ENCODE results near the gene MATN3. TPM values are rescaled to one million over a fixed set of nuclear protein-coding genes. Genes with fewer than 3 reads are reported as not detected.

The MATN3 gene
- total and polyA plus RNA-seq, 2 of the 13 experiments (the other 11 are each of a cell fraction or from before 2014, with no cell fraction given): 36.1 to 208 TPM

- TF ChIP-seq TSC22D2 (CRISPR knock-in tag; IDR thresholded peaks at IDR 0.05; ENCODE audit: borderline replicate concordance) (no peak), MED1 (CRISPR knock-in tag; IDR thresholded peaks at IDR 0.05) (no peak; the same call in 1 of the 2 replicates), AHR (CRISPR knock-in tag; IDR thresholded peaks at IDR 0.05) (no peak), ZSCAN22 (CRISPR knock-in tag; IDR thresholded peaks at IDR 0.05) (no peak), PPARG (CRISPR knock-in tag; conservative IDR thresholded peaks at IDR 0.05) (0 out of 2 replicates have a peak, but pooled peaks have one; percentile 28), CEBPB (IDR thresholded peaks at IDR 0.05; ENCODE audit: borderline replicate concordance, low read depth, low read length) (peak; percentile 32; the same call in 1 of the 2 replicates), NFYC (CRISPR knock-in tag; IDR thresholded peaks at IDR 0.05) (no peak; the same call in 1 of the 2 replicates), KDM5B (CRISPR knock-in tag; IDR thresholded peaks at IDR 0.05; ENCODE audit: borderline replicate concordance) (no peak), MTF2 (CRISPR knock-in tag; IDR thresholded peaks at IDR 0.05; ENCODE audit: borderline replicate concordance) (no peak), HNF4A (CRISPR knock-in tag; IDR thresholded peaks at IDR 0.05) (peak; percentile 75; the same call in 1 of the 2 replicates), ZSCAN25 (CRISPR knock-in tag; IDR thresholded peaks at IDR 0.05) (no peak), SKIL (CRISPR knock-in tag; IDR thresholded peaks at IDR 0.05; ENCODE audit: borderline replicate concordance) (no peak), ZSCAN31 (CRISPR knock-in tag; IDR thresholded peaks at IDR 0.05; ENCODE audit: low read depth) (0 out of 2 replicates have a peak, but pooled peaks have one; percentile 31), ZNF580 (CRISPR knock-in tag; IDR thresholded peaks at IDR 0.05; ENCODE audit: borderline replicate concordance, low read depth) (no peak), ZNF672 (CRISPR knock-in tag; IDR thresholded peaks at IDR 0.05) (no peak), HIC2 (CRISPR knock-in tag; IDR thresholded peaks at IDR 0.05; ENCODE audit: low read depth) (no peak), ZNF180 (CRISPR knock-in tag; IDR thresholded peaks at IDR 0.05; ENCODE audit: borderline replicate concordance, low read depth) (no peak)
- TF ChIP-seq, protein P1, sequence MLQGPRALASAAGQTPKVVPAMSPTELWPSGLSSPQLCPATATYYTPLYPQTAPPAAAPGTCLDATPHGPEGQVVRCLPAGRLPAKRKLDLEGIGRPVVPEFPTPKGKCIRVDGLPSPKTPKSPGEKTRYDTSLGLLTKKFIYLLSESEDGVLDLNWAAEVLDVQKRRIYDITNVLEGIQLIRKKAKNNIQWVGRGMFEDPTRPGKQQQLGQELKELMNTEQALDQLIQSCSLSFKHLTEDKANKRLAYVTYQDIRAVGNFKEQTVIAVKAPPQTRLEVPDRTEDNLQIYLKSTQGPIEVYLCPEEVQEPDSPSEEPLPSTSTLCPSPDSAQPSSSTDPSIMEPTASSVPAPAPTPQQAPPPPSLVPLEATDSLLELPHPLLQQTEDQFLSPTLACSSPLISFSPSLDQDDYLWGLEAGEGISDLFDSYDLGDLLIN (CRISPR knock-in tag; IDR thresholded peaks at IDR 0.05; ENCODE audit: borderline replicate concordance): no peak; the same call in 1 of the 2 replicates
- TF ChIP-seq, protein P2, sequence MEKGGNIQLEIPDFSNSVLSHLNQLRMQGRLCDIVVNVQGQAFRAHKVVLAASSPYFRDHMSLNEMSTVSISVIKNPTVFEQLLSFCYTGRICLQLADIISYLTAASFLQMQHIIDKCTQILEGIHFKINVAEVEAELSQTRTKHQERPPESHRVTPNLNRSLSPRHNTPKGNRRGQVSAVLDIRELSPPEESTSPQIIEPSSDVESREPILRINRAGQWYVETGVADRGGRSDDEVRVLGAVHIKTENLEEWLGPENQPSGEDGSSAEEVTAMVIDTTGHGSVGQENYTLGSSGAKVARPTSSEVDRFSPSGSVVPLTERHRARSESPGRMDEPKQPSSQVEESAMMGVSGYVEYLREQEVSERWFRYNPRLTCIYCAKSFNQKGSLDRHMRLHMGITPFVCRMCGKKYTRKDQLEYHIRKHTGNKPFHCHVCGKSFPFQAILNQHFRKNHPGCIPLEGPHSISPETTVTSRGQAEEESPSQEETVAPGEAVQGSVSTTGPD (CRISPR knock-in tag; IDR thresholded peaks at IDR 0.05): no peak
These were observed 38.4 kb upstream of the MATN3 start (continued) for GRCh38 chr2:20050646-20051531.

Measured in HepG2 (cell line).